OCI-LY1 (cell line): ENCODE measurements around the gene SLC14A1.

Source experiments
- H2AFZ ChIP-seq: fragments of 200-600 bp; sonication (generic), shearing (Covaris generic); 2 replicates; pipeline ENCODE4 v1.6.0; 2014; ENCODE audit warnings: antibody characterized with exemption, mild to moderate bottlenecking, low read length
- H3F3A ChIP-seq: fragments of 200-600 bp; sonication (generic), shearing (Covaris generic); 2 replicates; pipeline ENCODE4 v1.6.0; 2014; ENCODE audit warnings: mild to moderate bottlenecking, antibody characterized with exemption, low read length, moderate library complexity; ENCODE audit not compliant: insufficient read depth
- H3K27ac ChIP-seq: fragments of 200-600 bp; sonication (generic); 2 replicates; pipeline ENCODE4 v1.5.1; 2014; ENCODE audit warnings: low read length, mixed run types, mild to moderate bottlenecking, low read depth; ENCODE audit not compliant: poor library complexity, severe bottlenecking
- H3K27me3 ChIP-seq: fragments of 200-600 bp; sonication (generic); 2 replicates; pipeline ENCODE4 v1.6.0; 2014; ENCODE audit warnings: antibody characterized with exemption, mild to moderate bottlenecking, low read length, moderate library complexity; ENCODE audit not compliant: insufficient read depth
- H3K36me3 ChIP-seq: fragments of 200-600 bp; sonication (generic); 2 replicates; pipeline ENCODE4 v1.6.1; 2014; ENCODE audit warnings: mild to moderate bottlenecking, antibody characterized with exemption, low read length, moderate library complexity, mixed read lengths; ENCODE audit not compliant: insufficient read depth
- H3K4me1 ChIP-seq: fragments of 200-600 bp; sonication (generic); 2 replicates; pipeline ENCODE4 v1.5.1; 2014; ENCODE audit warnings: mild to moderate bottlenecking, low read length, moderate library complexity; ENCODE audit not compliant: insufficient read depth, severe bottlenecking
- H3K4me2 ChIP-seq: fragments of 200-600 bp; sonication (generic), shearing (Covaris generic); 2 replicates; pipeline ENCODE4 v1.6.1; 2014; ENCODE audit warnings: low read length
- H3K4me3 ChIP-seq: fragments of 200-600 bp; sonication (generic); 2 replicates; pipeline ENCODE4 v1.5.1; 2014; ENCODE audit warnings: low read length, low read depth, mild to moderate bottlenecking, mixed read lengths; ENCODE audit not compliant: poor library complexity, severe bottlenecking
- H3K79me2 ChIP-seq: fragments of 200-600 bp; shearing (Covaris generic); 2 replicates; pipeline ENCODE4 v1.6.1; 2016; ENCODE audit warnings: mixed run types, low read length, mixed read lengths; ENCODE audit not compliant: insufficient read depth
- H3K9ac ChIP-seq: fragments of 200-600 bp; sonication (generic), shearing (Covaris generic); 2 replicates; pipeline ENCODE4 v1.6.1; 2014; ENCODE audit warnings: mild to moderate bottlenecking, low read length, mixed read lengths
- H3K9me2 ChIP-seq: fragments of 200-600 bp; sonication (generic), shearing (Covaris generic); 2 replicates; pipeline ENCODE4 v1.6.1; 2014; ENCODE audit warnings: low read depth, mild to moderate bottlenecking, low read length, mixed read lengths
- H3K9me3 ChIP-seq: fragments of 200-600 bp; shearing (Covaris generic); 2 replicates; pipeline ENCODE4 v1.6.1; 2014; ENCODE audit warnings: low read length, mixed read lengths
- H4K20me1 ChIP-seq: fragments of 200-600 bp; sonication (generic), shearing (Covaris generic); 2 replicates; pipeline ENCODE4 v1.6.0; 2016; ENCODE audit warnings: mild to moderate bottlenecking, low read length; ENCODE audit not compliant: insufficient read depth
- CTCF ChIP-seq: fragments of 200-600 bp; sonication (generic), shearing (Covaris generic); IDR thresholded peaks from 2 replicates; pipeline ENCODE4 v1.5.1; 2017; ENCODE audit warnings: mild to moderate bottlenecking, antibody characterized with exemption, low read length, moderate library complexity, mixed read lengths
- EZH2 ChIP-seq: fragments of 200-600 bp; sonication (generic), shearing (Covaris generic); IDR thresholded peaks from 2 replicates; pipeline ENCODE4 v1.8.0; 2017; ENCODE audit warnings: borderline replicate concordance, mixed run types, mild to moderate bottlenecking, antibody characterized with exemption, low read length, moderate library complexity, mixed read lengths

The SLC14A1 gene

GRCh38 chr18:45739848-45740247, 15.9 kb downstream of the SLC14A1 start:
- H3K79me2 ChIP-seq, result no peaks in the 10 kb centered on the region
- no peak overlapping the region for H3K9ac ChIP-seq
- no peak overlapping the region for H2AFZ ChIP-seq

GRCh38 chr18:45741056-45741455, 17.1 kb downstream of the SLC14A1 start:
- Histone ChIP-seq H3K4me3 (no peak overlapping the region), H3K4me2 (no peak overlapping the region), H2AFZ (no peak overlapping the region), H3F3A (no peaks in the 10 kb centered on the region), H4K20me1 (no peaks in the 10 kb centered on the region), H3K4me1 (no peaks in the 10 kb centered on the region), H3K9ac (no peak overlapping the region), H3K9me3 (no peaks in the 10 kb centered on the region), H3K79me2 (no peaks in the 10 kb centered on the region), H3K27me3 (no peaks in the 10 kb centered on the region), H3K36me3 (no peaks in the 10 kb centered on the region), H3K27ac (no peak overlapping the region), H3K9me2 (no peaks in the 10 kb centered on the region)
- TF ChIP-seq EZH2 (no peak), CTCF (no peak)

More at GRCh38 chr18:45739848-45740247, 15.9 kb downstream of the SLC14A1 start:
- Histone ChIP-seq H3K4me3 (no peak overlapping the region), H3K9me3 (no peaks in the 10 kb centered on the region), H3K36me3 (no peaks in the 10 kb centered on the region), H3K4me1 (no peaks in the 10 kb centered on the region), H4K20me1 (no peaks in the 10 kb centered on the region), H3K27me3 (no peaks in the 10 kb centered on the region), H3K9me2 (no peaks in the 10 kb centered on the region), H3K27ac (no peak overlapping the region), H3K4me2 (no peak overlapping the region), H3F3A (no peaks in the 10 kb centered on the region)
- no peak for TF ChIP-seq EZH2
- no peak for TF ChIP-seq CTCF

- no peak overlapping the region for H3K4me3 ChIP-seq
- no peak overlapping the region for H3K9ac ChIP-seq
- no peaks in the 10 kb centered on the region for H3K9me3 ChIP-seq
- H3K4me2 ChIP-seq, result no peak overlapping the region
- H3K36me3 ChIP-seq, result no peaks in the 10 kb centered on the region
- TF ChIP-seq CTCF (no peak), EZH2 (no peak)
- no peaks in the 10 kb centered on the region for H3K27me3 ChIP-seq
- H4K20me1 ChIP-seq, result no peaks in the 10 kb centered on the region
- no peaks in the 10 kb centered on the region for H3K9me2 ChIP-seq
- H3K79me2 ChIP-seq, result no peaks in the 10 kb centered on the region
- no peaks in the 10 kb centered on the region for H3F3A ChIP-seq
- H3K27ac ChIP-seq, result no peak overlapping the region
- no peaks in the 10 kb centered on the region for H3K4me1 ChIP-seq
- H2AFZ ChIP-seq, result no peak overlapping the region
Measured at GRCh38 chr18:45745817-45746461, 22.0 kb downstream of the SLC14A1 start.
